Breast epithelium (tissue), 4 donors: ENCODE data around the gene SERPINA4. TPM values are rescaled to one million over a fixed set of nuclear protein-coding genes. Genes with fewer than 3 reads are reported as not detected.
A peak's percentile ranks its signal among the peaks of the same experiment; 100 is the strongest.

Experiments
- DNase-seq, 2 donors: peaks; one replicate each; pipeline ENCODE4 v3.0.0-alpha.2; 2019; ENCODE audit warnings: low spot score in 2 of 2
- H3K27ac ChIP-seq, 2 donors: fragments of 200-600 bp; sonication (generic) in 1 of 2; one replicate each; pipeline ENCODE4 v1.5.1; 2016 to 2019; ENCODE audit warnings: mild to moderate bottlenecking in 1 of 2
- H3K27me3 ChIP-seq, 2 donors: fragments of 200-600 bp; sonication (generic) in 1 of 2; one replicate each; pipeline versions ENCODE4 v1.5.1 to v1.6.0; 2017 to 2019; ENCODE audit warnings: control low read depth in 1 of 2, mild to moderate bottlenecking in 1 of 2
- H3K36me3 ChIP-seq: fragments of 200-600 bp; one replicate; pipeline ENCODE4 v1.5.1; 2019
- H3K4me1 ChIP-seq, 2 donors: fragments of 200-600 bp; sonication (generic); one replicate each; pipeline ENCODE4 v1.5.1; 2016 to 2019; ENCODE audit warnings: control low read depth in 1 of 2
- H3K4me3 ChIP-seq, 3 donors: fragments of 200-600 bp; sonication (generic); 1 replicate in 2 of 3; 2 replicates in 1 of 3; pipeline ENCODE4 v1.5.1; 2016 to 2019; ENCODE audit warnings: mild to moderate bottlenecking in 3 of 3, moderate library complexity in 2 of 3
- H3K9me3 ChIP-seq, 2 donors: fragments of 200-600 bp; sonication (generic) in 1 of 2; one replicate each; pipeline ENCODE4 v1.5.1; 2016 to 2019; ENCODE audit warnings: control low read depth in 1 of 2
- POLR2A ChIP-seq: fragments of 450-650 bp; IDR thresholded peaks from one replicate; pipeline ENCODE4 v1.6.1; 2016; ENCODE audit warnings: antibody characterized with exemption, mild to moderate bottlenecking, moderate library complexity
- POLR2AphosphoS5 ChIP-seq, 3 donors: sonication (generic); formaldehyde crosslinking; IDR thresholded peaks; one replicate each; pipeline ENCODE4 v1.6.1; 2017; ENCODE audit warnings: antibody characterized with exemption in 3 of 3
- intact Hi-C: fragments of 100-400 bp; cut with DNase I; formaldehyde crosslinking; loops from one replicate; pipeline ENCODE4 v1.15.1; 2023; ENCODE audit warnings: low total_unique reads
- total RNA-seq, 3 donors: library from RNA; depleted of rRNA; stranded (reverse); fragments of >200 nt; gene quantifications; one replicate each; pipeline ENCODE4 v1.1.0, GENCODE V29; 2016
- TF ChIP-seq, protein P1 (sequence below), 3 donors: fragments of 450-650 bp; IDR thresholded peaks; one replicate each; pipeline ENCODE4 v1.5.1; 2016 to 2017; ENCODE audit warnings: antibody characterized with exemption in 3 of 3, mild to moderate bottlenecking in 3 of 3, moderate library complexity in 3 of 3

The SERPINA4 gene
- total RNA-seq, 3 donors from 2014 or later: not detected

GRCh38 chr14:94555991-94556390, 5.3 kb upstream of the SERPINA4 start:
- TF ChIP-seq POLR2AphosphoS5 (IDR thresholded peaks at IDR 0.05) (no peak), POLR2A (no peak)
- TF ChIP-seq, protein P1, sequence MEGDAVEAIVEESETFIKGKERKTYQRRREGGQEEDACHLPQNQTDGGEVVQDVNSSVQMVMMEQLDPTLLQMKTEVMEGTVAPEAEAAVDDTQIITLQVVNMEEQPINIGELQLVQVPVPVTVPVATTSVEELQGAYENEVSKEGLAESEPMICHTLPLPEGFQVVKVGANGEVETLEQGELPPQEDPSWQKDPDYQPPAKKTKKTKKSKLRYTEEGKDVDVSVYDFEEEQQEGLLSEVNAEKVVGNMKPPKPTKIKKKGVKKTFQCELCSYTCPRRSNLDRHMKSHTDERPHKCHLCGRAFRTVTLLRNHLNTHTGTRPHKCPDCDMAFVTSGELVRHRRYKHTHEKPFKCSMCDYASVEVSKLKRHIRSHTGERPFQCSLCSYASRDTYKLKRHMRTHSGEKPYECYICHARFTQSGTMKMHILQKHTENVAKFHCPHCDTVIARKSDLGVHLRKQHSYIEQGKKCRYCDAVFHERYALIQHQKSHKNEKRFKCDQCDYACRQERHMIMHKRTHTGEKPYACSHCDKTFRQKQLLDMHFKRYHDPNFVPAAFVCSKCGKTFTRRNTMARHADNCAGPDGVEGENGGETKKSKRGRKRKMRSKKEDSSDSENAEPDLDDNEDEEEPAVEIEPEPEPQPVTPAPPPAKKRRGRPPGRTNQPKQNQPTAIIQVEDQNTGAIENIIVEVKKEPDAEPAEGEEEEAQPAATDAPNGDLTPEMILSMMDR (IDR thresholded peaks at IDR 0.05): no peak
- no peak overlapping the region for H3K4me3 ChIP-seq
- H3K36me3 ChIP-seq: no peaks in the 10 kb centered on the region
- no peaks in the 10 kb centered on the region for H3K4me1 ChIP-seq
- H3K9me3 ChIP-seq: peaks cover 0 to 3% of the 10 kb centered on the region in 2 donors
- H3K27me3 ChIP-seq: no peaks in the 10 kb centered on the region
- intact Hi-C loops: no loop called here
- DNase-seq: no peak
- H3K27ac ChIP-seq: no peak overlapping the region

DNA sequence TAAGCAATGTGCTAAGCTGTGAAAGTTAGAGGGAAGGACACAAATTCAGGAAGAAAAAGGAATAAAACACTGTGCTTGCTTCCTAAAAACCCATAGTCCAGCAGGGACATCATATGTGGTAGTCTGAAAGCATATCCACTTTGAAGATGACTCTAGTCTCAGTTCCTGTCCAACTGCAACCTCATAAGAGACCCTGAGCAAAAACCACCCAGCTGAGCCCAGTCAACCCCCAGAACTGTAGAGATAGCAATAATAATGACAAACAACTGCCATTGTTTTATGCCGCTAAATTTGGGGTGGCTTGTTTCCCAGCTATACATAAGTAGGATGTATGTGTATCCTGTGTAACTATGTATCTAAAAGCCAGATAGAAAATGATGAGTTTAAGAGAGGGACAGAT, 3.9 kb upstream of the SERPINA4 start:
- Histone ChIP-seq H3K27me3 (no peaks in the 10 kb centered on the region), H3K4me3 (no peak overlapping the region), H3K9me3 (peaks cover 0 to 3% of the 10 kb centered on the region in 2 donors), H3K27ac (no peak overlapping the region), H3K4me1 (no peaks in the 10 kb centered on the region), H3K36me3 (no peaks in the 10 kb centered on the region)
- TF ChIP-seq POLR2A: no peak
- no peak for TF ChIP-seq POLR2AphosphoS5 (IDR thresholded peaks at IDR 0.05)
- no peak for DNase-seq
- intact Hi-C loops: no loop called here

DNA sequence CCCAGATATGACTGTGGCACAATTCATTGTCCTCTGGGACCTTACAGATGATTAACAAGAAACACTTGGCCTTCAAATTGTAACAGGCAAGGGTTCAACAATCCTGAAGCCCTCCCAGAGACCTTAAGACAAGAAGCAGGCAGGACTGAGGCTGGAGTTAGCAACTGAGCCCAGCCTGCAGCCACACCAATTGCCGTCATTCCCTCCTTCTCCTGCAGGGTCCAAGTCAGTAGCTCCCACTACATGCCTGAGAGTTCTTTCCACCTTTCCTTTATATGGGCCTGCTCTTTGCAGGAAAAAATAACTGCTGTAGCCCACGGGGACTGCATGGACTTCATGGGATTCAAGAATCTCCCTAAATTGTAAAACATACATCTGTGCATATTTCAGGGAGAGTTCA, 2.4 kb upstream of the SERPINA4 start:
- peaks cover 0 to 3% of the 10 kb centered on the region in 2 donors for H3K9me3 ChIP-seq
- no peak for DNase-seq
- intact Hi-C loops: no loop called here
- no peaks in the 10 kb centered on the region for H3K27me3 ChIP-seq
- no peaks in the 10 kb centered on the region for H3K4me1 ChIP-seq
- no peak overlapping the region for H3K27ac ChIP-seq
- H3K36me3 ChIP-seq: no peaks in the 10 kb centered on the region
- TF ChIP-seq POLR2A (no peak), POLR2AphosphoS5 (IDR thresholded peaks at IDR 0.05) (no peak)
- TF ChIP-seq, protein P1 (IDR thresholded peaks at IDR 0.05): no peak
- H3K4me3 ChIP-seq: no peak overlapping the region

- H3K9me3 ChIP-seq: no peaks in the 10 kb centered on the region
- no peak overlapping the region for H3K4me3 ChIP-seq
- H3K27me3 ChIP-seq: no peaks in the 10 kb centered on the region
- intact Hi-C loops: no loop called here
- no peak for TF ChIP-seq POLR2AphosphoS5 (IDR thresholded peaks at IDR 0.05)
- H3K36me3 ChIP-seq: no peaks in the 10 kb centered on the region
- no peaks in the 10 kb centered on the region for H3K4me1 ChIP-seq
- no peak for DNase-seq
- H3K27ac ChIP-seq: no peak overlapping the region
Measured at GRCh38 chr14:94559638-94560290, 1.5 kb upstream of the SERPINA4 start.

DNA sequence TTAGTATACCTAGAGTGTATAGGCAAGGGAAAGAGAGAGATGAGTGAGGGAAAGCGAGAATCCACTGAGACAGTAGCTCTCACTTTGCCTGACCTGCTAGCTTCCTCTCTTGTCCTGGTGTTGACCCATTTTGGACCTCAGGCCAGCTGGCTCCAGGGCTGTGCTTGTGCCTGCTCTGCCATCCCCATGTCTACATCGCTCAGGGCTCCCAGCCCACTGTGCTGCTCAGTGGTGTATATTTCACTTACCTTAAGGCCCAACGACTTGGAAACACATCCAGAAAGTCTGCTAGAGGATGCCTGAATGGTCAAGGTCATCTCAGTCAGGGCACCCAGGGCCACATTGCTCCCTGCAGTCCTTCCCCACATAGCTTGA, 964 bp upstream of the SERPINA4 start:
- DNase-seq: peak in 1 of 2 donors; percentile 20
- no peak for TF ChIP-seq POLR2A
- TF ChIP-seq POLR2AphosphoS5 (IDR thresholded peaks at IDR 0.05): no peak
- Histone ChIP-seq H3K27ac (no peak overlapping the region), H3K4me1 (no peaks in the 10 kb centered on the region), H3K9me3 (no peaks in the 10 kb centered on the region), H3K27me3 (no peaks in the 10 kb centered on the region), H3K4me3 (no peak overlapping the region), H3K36me3 (no peaks in the 10 kb centered on the region)
- intact Hi-C loops: no loop called here

DNA sequence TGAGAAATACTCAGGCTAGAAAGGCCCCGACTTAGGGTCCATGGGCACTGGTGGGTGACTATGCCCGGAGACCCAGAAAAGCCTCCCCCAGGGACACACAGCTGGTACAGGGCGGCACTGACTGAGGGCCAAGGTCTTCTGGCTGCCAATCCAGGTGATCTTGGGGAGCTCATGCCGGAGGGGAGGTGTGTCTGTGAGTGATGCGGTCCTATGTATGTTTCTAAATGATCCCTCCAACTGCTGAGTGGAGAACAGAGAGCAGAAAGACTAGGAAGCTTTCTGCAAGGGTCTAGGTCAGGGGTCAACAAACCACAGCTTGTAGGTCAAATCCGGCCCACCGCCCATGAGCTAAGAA, 391 bp downstream of the SERPINA4 start:
- Histone ChIP-seq H3K4me1 (no peaks in the 10 kb centered on the region), H3K27me3 (no peaks in the 10 kb centered on the region), H3K4me3 (no peak overlapping the region), H3K27ac (no peak overlapping the region), H3K36me3 (no peaks in the 10 kb centered on the region), H3K9me3 (no peaks in the 10 kb centered on the region)
- intact Hi-C loops: no loop called here
- no peak for DNase-seq
- TF ChIP-seq POLR2AphosphoS5 (IDR thresholded peaks at IDR 0.05): no peak
- TF ChIP-seq, protein P1 (IDR thresholded peaks at IDR 0.05): no peak
- TF ChIP-seq POLR2A: no peak

- Histone ChIP-seq H3K36me3 (no peaks in the 10 kb centered on the region), H3K4me1 (no peaks in the 10 kb centered on the region), H3K27ac (no peak overlapping the region), H3K4me3 (no peak overlapping the region), H3K27me3 (no peaks in the 10 kb centered on the region), H3K9me3 (no peaks in the 10 kb centered on the region)
- intact Hi-C loops: no loop called here
- no peak for DNase-seq
- no peak for TF ChIP-seq POLR2A
Measured at GRCh38 chr14:94562022-94562421, 780 bp downstream of the SERPINA4 start.
